Renal cortical epithelial cell (primary cell): Measurements from ENCODE around the gene FRMPD4. TPM values are rescaled to one million over a fixed set of nuclear protein-coding genes. Genes with fewer than 3 reads are reported as not detected.

Source experiments
- DNase-seq: peaks from one replicate; pipeline ENCODE4 v3.0.0-alpha.2; 2011; ENCODE audit warnings: low read depth
- total RNA-seq: library from RNA; depleted of rRNA; stranded (reverse); fragments of >200 nt; gene quantifications from 2 replicates; pipeline ENCODE4 v1.2.3, GENCODE V29; 2014

Gene FRMPD4
- total RNA-seq, 1 donor from 2014 or later, result 0.30 TPM

DNA sequence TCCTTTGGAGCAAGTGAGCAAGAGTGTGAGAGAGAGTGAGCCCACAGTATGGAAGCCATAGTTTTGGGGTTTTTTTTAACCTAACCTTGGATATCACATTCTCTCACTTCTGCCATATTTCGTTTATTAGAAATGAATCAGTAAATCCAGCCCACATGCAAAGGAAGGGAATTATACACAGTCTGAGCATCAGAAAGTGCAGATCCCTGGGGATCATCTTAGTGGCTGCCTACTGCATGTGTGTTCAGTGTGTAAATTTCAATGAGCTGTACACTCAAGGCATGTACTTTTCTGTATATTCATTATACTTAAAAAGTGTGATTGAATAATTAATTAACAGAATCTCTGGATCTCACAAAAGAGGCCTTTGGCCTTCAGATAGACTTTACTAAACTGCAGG is 519.2 kb downstream of the FRMPD4 start:
- no peak for DNase-seq

DNA sequence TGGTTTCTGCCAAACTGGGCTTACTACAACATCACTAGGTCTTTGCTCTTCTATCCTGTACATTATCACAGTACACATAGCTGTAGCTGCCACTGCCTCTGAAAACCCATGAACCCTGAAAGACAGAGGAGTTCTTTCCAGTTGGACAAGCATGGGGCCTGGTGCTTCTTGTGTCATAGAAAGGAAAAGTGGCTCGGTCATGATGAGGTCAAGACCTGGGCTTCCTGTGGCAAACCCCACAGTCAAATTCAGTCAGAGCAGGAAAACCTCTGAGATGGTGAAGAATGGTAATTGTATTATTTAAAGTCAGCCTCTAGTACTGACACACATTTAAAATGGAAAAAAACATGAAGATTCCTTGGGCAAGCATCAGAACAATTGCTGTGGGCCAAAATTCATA is 519.6 kb downstream of the FRMPD4 start:
- peak; percentile 7 for DNase-seq

DNA sequence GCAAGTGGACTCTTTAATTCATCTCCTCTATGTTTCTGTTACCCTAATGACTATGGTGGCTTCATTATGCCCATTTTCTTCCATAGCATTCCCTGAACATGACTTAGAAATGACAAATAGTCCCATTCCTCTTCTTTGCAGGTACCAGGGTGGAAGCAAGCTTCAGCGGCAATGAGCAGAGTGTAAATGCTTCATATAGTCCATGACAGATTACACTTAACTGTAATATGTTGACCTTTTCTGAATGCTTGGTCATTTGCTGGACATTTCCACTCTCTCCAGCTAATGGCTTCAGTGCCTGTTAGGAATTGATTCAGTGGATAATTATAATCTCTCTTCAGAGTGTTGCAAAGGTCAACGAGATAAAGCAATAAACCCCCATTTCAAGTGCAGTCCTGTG is 523.2 kb downstream of the FRMPD4 start:
- no peak for DNase-seq

DNA sequence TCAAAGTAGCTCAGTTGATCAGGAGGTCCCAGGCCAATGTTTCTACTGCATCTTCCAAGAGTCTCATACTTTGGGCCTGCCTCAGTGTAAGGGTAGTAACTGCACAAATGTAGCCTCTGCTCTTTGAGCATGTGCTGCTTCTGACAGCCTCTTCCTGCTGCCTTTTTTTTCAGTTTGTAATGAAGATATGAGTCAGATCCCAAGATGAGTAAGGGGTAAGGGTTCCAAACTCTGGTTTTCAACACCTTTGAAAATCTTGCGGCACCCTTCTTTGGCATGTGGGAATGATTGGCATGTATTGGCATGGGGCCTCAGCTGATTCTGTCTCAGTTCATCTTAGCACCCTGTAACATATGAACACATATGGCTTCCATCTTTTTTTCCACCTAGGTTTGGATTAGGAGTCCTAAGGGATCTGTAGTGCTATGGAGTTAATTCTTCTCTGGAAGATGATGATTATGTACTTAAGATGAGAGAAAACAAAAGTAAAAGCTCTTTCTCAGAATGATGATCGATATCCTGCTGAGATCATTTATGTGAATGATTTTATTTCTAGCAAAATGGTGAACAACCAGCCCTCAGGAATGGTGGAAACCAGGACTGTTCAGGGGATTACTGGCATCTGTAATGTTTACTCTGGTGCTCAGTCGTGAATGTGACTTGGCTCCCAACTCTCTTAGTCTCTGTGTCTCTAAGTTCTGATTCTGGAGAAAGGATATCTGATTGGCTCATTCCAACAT is 534.3 kb downstream of the FRMPD4 start:
- DNase-seq, result no peak

DNA sequence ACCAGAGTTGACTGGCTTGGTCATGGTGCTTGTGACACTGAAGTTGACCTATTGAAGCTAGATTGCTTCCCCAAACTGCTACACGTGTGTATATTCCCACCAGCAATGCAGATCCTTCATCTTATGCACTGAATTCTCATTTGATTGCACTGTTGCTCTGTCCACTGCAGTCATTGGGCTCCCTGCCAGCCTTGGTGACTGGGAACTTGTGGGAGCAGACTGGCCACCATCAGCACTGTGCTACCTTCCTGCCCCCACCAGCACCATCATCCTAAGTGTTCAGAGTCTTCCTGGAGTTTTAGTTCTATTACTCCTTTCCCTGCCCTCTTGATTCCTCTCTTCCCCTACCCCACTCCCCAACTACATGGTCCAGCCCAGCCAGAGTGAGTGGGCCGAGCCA is 535.2 kb downstream of the FRMPD4 start:
- no peak for DNase-seq

DNA sequence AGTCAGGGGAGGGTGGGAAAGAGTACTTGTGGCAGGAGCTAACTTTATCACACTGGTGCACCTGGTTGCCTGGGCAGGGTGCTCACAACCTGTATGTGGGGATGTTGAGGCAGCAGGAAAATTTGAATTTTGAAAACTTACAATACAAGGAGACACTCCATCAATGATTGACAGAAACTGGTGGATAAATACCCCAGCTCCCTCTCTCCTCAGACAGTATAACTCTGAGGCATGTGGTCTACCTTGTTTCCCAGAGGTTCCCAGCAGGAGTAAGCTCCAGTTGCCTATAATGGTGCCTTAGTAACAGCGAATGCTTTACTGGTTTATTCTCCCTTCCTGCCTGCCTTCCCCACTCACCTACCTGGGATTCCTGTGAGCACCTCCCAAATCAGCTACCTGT is 541.2 kb downstream of the FRMPD4 start:
- DNase-seq, result no peak

DNA sequence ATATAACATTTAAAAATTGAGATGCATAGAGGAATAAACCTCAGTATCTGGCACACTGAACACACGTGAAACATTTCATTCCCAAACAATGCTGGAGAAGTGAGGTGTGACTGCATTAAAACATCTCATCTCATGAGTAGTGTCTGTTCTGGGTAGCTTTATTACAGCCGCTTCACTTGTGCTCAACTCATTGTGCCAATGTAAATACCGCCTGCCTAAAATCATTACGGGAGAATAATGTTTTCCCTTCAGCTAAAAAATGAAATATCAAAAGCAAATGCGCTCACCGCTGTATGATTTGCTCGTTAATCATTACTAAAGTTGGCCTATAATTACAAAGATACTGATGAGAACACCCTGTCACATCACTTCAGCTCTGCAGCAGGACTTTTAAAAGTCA is 542.8 kb downstream of the FRMPD4 start:
- no peak for DNase-seq

DNA sequence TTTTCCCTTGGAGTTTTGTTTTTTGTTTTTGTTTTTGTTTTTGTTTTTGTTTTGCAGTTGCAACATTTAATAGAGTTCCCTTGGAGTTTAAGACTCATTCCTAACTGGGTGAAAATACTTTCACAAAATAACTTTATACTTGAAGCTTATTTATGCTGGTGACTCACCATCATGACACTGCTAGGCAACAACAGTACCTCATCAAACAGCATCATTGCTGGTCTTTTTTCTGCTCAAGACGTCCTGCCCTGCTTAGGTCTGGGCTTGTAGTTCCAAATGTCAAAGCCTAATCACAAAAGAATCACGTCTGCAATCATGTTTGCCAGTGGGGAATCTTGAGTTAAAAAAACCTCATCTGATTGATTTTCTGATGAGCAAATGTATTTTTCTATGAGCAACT is 547.3 kb downstream of the FRMPD4 start:
- peak; percentile 3 for DNase-seq

DNA sequence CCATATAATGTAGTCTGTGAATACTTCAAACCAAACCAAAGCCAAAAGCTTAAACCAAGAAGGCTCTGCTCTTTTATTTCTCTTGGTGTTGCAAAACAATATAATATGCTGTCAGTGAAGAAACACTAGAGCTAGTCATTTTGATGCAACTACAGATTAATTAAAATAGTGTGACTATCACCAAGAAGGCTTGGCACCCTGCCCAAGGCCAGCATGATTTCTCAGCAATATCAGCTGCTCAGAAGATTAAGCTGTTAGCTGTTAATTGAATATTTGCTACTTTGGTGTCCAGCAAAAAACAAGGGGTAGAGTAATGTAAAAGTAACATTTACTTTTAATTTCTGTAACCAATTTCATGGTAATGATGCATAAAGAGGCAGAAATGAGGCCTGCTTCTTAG is 548.1 kb downstream of the FRMPD4 start:
- no peak for DNase-seq

DNA sequence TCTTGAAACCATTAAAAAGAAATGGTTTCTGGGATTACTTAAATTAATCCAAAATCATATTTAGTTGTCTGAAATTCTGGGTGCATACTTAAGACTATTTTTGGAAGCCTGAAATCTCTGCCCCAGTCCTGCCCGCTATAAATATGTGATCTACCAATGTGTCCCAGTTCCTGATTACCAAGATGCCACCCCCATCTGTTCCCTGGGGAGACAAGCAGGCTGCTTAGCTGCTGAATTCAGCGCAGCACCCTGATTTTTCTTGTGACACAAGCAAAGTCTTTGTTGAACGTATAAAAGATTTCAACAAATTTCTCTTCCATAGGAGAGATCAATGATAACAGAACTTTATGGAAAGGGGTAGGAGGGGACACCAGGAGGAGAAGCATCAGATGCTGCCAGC is 552.4 kb downstream of the FRMPD4 start:
- DNase-seq, result no peak

DNA sequence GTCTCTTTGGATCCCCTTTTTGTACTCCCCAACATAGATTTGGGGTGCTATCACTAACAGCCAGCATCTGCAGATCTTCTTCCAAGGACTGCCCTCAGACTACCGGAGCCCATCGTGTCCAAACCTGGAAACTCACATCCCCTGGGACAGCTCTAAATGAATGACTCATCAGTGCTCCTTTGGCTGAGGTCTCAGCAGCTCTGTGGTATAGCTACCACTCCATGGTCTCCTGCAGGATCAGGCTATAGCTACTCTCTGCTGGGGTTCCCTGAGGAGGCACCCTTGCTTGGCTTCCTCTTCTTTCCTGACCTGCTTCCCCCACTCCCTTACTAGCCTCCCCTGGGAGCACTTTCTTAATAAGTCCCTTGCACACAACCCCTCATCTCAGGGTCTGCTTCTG is 555.5 kb downstream of the FRMPD4 start:
- DNase-seq, result no peak

DNA sequence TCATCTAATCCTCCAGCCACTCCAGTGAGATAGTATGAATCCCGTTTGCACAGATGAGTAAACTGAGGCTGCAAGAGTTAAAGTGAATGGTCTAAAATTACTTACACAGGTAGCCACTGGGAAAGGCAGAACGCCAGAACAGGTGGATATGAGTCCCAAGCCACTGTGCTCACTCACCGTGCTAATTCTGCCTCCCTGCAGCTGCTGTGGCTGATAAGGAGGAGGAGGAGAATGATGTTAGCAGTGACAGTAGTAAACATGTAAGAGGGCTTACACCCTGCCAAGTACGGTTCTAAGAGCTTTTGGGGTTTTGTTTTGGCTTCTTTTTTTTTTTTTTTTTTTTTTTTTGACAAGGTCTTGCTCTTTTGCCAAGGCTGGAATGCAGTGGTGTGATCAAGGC is 562.5 kb downstream of the FRMPD4 start:
- no peak for DNase-seq

DNA sequence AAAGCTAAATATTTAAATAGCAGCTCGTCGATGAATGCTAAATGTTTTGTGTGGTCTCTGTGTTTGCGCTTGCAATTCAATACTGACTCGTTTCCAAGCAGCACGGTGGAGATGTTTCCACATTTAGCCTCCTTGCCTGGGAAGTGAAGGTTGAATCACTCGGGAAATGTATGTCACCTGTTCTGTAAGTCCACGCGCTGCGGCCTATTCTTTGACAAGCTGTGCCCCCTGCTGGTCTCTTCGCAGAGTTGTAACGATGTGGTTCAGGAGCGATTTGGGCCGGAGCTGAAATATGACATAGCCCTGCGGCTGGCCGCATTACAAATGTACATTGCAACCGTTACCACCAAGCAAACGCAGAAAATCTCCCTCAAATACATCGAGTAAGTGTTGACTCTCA is 563.4 kb downstream of the FRMPD4 start:
- DNase-seq, result peak; percentile 58

DNA sequence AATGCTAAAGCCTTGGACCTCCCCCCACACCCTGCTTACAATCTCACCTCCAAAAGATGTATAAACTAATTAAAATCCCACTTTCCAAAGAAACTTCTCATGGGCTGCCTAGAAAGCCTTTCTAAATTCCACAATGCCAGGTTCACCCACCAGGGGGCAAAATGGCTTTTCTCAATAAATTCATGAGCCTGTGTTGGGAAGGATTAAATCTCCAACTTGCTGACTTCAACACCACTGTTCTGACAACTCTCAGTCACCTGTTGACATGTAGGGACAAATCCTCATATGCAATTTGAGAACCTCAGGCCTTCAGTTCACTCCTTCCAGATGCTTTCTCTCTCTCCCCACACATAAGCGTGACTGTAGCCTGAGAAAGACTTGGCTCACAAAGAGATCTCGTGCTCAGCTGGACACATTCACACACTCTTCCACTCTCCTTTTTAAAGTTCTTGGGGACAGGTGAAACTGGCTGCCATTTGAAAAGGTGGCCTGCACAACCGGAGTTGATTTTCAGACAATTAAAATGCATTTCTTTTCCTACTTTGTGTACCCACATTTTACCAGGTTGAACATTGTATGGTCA is 564.3 kb downstream of the FRMPD4 start:
- peak; percentile 0 for DNase-seq

DNA sequence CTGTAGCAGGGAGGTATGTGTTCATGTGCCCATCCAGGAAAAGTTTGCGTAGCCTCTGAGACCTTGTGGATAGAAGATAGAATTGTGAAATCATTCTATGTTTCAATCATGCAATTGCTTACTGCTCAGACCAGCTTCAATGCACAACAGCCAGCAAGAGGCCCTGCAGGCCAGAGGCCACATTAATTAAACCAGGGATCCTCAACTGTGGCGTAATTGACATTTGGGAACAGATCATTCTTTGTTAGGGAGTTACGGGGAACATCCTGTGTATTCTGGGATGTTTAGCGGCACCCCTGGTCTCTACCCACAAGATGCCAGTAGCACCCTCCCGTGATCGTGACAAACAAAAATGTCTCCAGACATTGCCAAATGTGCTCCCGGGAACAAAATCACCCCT is 566.4 kb downstream of the FRMPD4 start:
- no peak for DNase-seq

DNA sequence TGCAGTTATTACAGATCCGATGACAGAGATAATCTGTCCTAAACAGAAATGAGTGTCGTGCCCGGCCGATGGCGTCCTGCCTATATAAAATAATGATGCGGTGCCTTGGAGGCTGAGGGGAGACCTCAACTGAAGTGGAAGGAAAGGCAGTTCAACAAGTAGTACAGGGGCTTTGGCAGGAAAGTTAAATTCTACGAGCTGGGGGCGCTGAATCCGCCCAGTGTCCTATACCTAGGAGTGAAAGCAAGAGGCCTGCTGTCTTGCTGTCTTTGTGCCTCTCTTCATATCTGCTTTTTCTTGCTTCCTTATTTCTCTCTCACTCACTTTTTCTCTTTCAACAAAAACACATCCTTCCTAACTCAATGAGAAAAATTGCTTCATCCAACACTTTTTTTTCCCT is 570.8 kb downstream of the FRMPD4 start:
- no peak for DNase-seq

DNA sequence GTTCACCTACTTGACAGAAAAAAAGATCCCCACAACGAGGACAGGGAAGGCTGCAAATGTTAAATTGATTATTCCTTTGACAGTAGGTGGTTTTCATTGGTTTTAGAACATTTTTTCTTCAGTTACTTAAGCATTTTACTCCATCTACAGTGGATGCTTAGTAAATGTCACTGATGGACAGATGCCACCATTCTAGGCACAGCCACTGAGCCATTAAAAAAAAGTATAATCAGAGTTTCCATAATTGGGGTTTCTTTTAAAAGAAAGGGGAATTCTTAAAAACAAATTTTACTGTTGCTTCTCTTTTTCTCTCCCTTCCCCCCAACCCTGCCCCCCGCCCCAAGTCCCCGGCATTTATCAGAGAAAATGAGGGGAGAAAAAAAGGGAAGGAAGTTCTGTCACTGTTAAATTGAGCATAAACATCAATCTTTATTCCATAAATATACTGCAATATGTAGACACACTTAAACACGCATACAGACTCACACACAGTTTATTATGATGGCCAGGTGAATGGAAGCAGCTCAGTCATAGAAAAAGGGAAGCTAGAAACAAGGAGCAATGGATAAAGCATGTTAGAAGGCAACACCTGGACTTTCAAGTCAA is 573.3 kb downstream of the FRMPD4 start:
- DNase-seq, result no peak

DNA sequence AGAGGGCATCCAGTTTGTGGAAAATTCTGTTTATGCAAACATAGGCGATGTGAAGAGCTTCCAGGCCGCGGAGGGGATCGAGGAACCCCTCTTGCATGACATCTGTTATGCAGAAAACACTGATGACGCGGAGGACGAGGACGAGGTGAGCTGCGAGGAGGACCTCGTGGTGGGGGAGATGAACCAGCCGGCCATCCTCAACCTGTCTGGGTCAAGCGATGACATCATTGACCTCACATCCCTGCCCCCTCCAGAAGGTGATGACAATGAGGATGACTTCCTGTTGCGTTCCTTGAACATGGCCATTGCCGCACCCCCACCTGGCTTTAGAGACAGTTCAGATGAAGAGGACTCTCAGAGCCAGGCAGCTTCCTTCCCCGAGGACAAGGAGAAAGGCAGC is 578.3 kb downstream of the FRMPD4 start:
- no peak for DNase-seq

DNA sequence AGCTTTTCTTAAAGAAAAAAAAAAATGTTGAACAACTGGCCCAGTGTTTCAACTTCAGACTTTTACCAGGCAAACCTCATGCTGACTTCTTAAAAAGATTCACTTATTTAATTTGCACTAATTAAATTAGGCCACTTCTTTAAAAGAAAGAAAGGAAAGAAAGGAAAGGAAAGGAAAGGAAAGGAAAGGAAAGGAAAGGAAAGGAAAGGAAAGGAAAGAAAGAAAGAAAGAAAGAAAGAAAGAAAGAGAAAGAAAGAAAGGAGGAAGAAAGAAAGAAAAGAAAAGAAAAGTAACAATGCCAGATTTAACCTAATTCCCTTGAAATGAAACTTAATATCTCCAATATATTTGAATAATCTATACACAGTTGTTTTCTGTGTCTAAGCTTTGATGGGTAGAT is 581.6 kb downstream of the FRMPD4 start:
- no peak for DNase-seq

DNA sequence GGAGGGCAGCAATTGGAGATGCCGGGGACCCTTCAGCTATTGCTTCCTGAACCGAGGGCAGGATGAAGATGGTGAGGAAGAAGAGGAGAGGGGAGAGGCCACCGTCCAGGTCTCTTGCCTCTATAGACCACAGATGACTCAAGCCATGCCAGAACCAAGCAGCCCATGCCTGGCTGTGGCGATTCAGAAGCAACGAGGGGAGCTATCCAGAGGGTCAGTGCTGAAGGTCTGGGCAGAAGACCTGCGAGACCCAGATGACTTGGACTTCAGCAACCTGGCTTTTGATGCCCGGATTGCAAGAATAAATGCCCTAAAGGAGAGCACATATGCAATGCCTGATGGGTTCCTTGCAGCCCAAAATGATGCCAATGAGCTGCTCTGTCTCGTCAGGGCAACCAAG is 582.8 kb downstream of the FRMPD4 start:
- DNase-seq, result peak; percentile 3

DNA sequence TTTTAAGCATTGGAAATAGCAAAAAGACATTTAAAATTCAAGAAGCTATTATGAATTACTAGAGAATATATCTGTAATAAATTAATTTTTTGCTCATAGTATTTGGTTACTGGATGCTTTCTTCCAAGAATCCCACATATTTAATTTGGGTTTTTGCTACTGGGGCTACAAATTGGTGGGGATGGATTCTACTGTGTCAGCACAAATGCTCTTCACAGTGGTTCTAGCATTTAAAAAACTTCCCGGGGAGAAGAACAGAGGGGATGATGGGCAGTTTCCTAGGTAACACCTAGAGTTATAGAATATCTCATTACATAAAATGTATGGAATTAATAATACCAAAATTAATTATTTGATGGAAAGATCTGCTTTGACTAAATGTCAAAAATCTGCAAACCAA is 584.0 kb downstream of the FRMPD4 start:
- no peak for DNase-seq

DNA sequence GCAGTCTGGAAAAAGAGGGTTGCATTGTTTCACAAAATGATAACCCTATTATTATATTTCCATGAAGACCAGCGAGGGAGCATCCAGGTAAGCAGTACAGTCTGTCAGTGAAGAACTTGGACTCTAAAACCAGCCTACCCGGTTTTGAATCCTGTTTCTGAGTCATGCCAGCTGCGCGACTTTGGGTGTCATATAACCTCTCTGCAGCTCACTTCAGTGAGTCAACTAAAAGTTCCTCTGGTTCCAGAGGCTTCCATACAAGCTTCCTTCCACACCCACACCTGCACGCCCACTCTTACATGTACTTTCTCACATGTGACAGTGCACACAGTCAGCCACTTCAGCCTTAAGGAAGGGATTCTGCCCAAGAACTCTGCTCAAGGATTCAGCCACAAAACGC is 603.1 kb downstream of the FRMPD4 start:
- DNase-seq, result peak; percentile 16

DNA sequence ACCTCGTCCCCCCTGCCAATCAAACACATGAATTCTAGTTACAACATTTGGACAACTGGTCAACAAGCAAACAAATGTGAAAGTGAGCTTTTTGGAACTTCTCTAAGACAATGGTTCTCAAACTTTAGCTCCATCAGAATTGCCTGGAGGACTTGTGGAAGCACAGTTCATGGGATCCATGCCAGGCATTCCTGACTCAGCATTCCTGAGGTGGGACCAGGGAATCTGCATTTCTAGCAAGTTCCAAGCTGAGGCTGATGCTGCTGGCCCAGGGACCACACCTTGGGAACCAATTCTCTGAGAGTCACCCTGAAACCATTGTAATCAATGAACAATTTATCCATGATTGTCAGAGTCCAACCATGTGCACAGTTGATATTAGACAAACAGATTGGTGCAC is 609.2 kb downstream of the FRMPD4 start:
- DNase-seq, result no peak

DNA sequence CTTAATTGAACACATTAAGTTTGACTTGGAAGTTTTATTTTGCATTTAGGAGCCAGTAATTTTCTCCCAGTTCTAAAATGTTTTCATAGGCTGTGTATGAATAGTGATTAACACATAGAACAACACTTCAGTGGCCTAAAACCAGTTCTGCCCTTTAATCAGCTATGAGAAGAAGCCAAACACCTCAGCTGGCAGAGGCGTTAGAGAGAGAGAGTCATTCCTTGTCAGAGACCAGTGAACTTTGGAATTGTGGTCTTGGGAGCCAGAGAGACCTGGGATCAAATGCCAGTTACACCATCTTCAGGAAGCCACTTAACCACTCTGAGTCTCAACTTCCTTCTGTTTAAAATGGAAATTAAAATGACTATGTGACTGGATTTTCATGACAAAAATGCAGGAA is 613.6 kb downstream of the FRMPD4 start:
- peak; percentile 28 for DNase-seq
